ENCODE measurements around the gene NGEF. TPM values are rescaled to one million over a fixed set of nuclear protein-coding genes. Genes with fewer than 3 reads are reported as not detected.
A peak's percentile ranks its signal among the peaks of the same experiment; 100 is the strongest.

NGEF gene
- polyA plus RNA-seq, 1 of the 3 experiments (the other 2 are of a cell fraction) = 1.4 TPM

- no peaks in the 10 kb centered on the region for H3K9me3 ChIP-seq
- no peak overlapping the region for H3K9ac ChIP-seq
- H3K79me2 ChIP-seq (ENCODE audit: insufficient read depth) = no peaks in the 10 kb centered on the region
- no peak overlapping the region for H2AFZ ChIP-seq (ENCODE audit: low read depth)
- ChIA-PET POLR2A (no interaction called here), CTCF (no interaction called here)
- H3K4me2 ChIP-seq = no peak overlapping the region
- no peak for TF ChIP-seq MXI1 (IDR thresholded peaks at IDR 0.05; ENCODE audit: low read depth, low read length)
- peaks cover 33% of the 10 kb centered on the region for H3K27me3 ChIP-seq (ENCODE audit: insufficient read depth)
- H3K4me1 ChIP-seq (ENCODE audit: control insufficient read depth in 1 of 2, insufficient read depth in 2 of 2, low read depth in 1 of 2, low read length in 1 of 2) = no peaks in the 10 kb centered on the region; a peak in 1 of 4 replicates
- no peak for DNase-seq
- 82% methylated on average over 8 of the region's 9 CpGs for WGBS (ENCODE audit: low lambda C conversion rate)
- H3F3A ChIP-seq (replicated peaks; ENCODE audit: insufficient read depth) = no peaks in the 10 kb centered on the region
- H3K9me2 ChIP-seq = no peaks in the 10 kb centered on the region
- H3K36me3 ChIP-seq (replicated peaks in 1 of 2; ENCODE audit: control insufficient read depth in 1 of 2, insufficient read depth in 2 of 2, low read length in 1 of 2) = no peaks in the 10 kb centered on the region
- H3K27ac ChIP-seq (ENCODE audit: low read depth in 2 of 2, low read length in 1 of 2) = no peak overlapping the region
- H4K20me1 ChIP-seq (ENCODE audit: insufficient read depth) = no peaks in the 10 kb centered on the region
- no peak overlapping the region for H3K4me3 ChIP-seq (ENCODE audit: low read depth in 2 of 2, low read length in 1 of 2)
These were observed 83.6 kb downstream of the NGEF start for GRCh38 chr2:232929303-232930058.

- DNase-seq = no peak
- Histone ChIP-seq H3F3A (replicated peaks; ENCODE audit: insufficient read depth) (no peaks in the 10 kb centered on the region), H3K9me3 (no peaks in the 10 kb centered on the region), H3K27ac (ENCODE audit: low read depth in 2 of 2, low read length in 1 of 2) (no peak overlapping the region), H3K4me2 (no peak overlapping the region), H4K20me1 (ENCODE audit: insufficient read depth) (no peaks in the 10 kb centered on the region), H3K9me2 (no peaks in the 10 kb centered on the region), H3K9ac (no peak overlapping the region), H2AFZ (ENCODE audit: low read depth) (no peak overlapping the region), H3K4me3 (ENCODE audit: low read depth in 2 of 2, low read length in 1 of 2) (0 out of 4 replicates have a peak overlapping the region, but pooled peaks of 1 of the 2 experiments have one; percentile 34), H3K4me1 (ENCODE audit: control insufficient read depth in 1 of 2, insufficient read depth in 2 of 2, low read depth in 1 of 2, low read length in 1 of 2) (no peaks in the 10 kb centered on the region; a peak in 1 of 4 replicates), H3K36me3 (replicated peaks in 1 of 2; ENCODE audit: control insufficient read depth in 1 of 2, insufficient read depth in 2 of 2, low read length in 1 of 2) (no peaks in the 10 kb centered on the region), H3K27me3 (ENCODE audit: insufficient read depth) (peaks cover 33% of the 10 kb centered on the region), H3K79me2 (ENCODE audit: insufficient read depth) (no peaks in the 10 kb centered on the region)
- whole genome bisulfite sequencing (ENCODE audit: low lambda C conversion rate) = 94% methylated on average over 35 of the region's 56 CpGs
- TF ChIP-seq TCF12 (IDR thresholded peaks at IDR 0.05) (no peak), EZH2phosphoT487 (IDR thresholded peaks at IDR 0.05; ENCODE audit: borderline replicate concordance, low read depth) (no peak), CHD2 (IDR thresholded peaks at IDR 0.05; ENCODE audit: low read length, partially characterized antibody) (no peak), ZBTB33 (IDR thresholded peaks at IDR 0.05; ENCODE audit: borderline replicate concordance, low read depth) (no peak), FOXJ3 (CRISPR knock-in tag; IDR thresholded peaks at IDR 0.05) (no peak), FOXM1 (IDR thresholded peaks at IDR 0.05; ENCODE audit: low read depth) (no peak), RCOR1 (IDR thresholded peaks at IDR 0.05; ENCODE audit: low read length) (no peak), GABPA (IDR thresholded peaks at IDR 0.05; ENCODE audit: low read depth) (no peak), JUND (IDR thresholded peaks at IDR 0.05) (no peak), TAF1 (IDR thresholded peaks at IDR 0.05; ENCODE audit: borderline replicate concordance, low read depth, low read length) (no peak), YY1 (IDR thresholded peaks at IDR 0.05; ENCODE audit: low read depth) (no peak), MAX (IDR thresholded peaks at IDR 0.05; ENCODE audit: low read depth) (no peak), USF2 (IDR thresholded peaks at IDR 0.05; ENCODE audit: borderline replicate concordance, low read depth, low read length) (no peak), MEF2A (IDR thresholded peaks at IDR 0.05; ENCODE audit: borderline replicate concordance, low read depth) (no peak), USF1 (IDR thresholded peaks at IDR 0.05; ENCODE audit: borderline replicate concordance, low read depth) (no peak), FOSL2 (IDR thresholded peaks at IDR 0.05; ENCODE audit: borderline replicate concordance, low read depth) (no peak), GATA2 (CRISPR knock-in tag; IDR thresholded peaks at IDR 0.05) (no peak)
- POLR2A ChIA-PET = no interaction called here
- CTCF ChIA-PET = interaction anchor here (0.7 to 1.4 kb wide), 3 partner anchors 11 to 100 kb away, joined by 3 to 4 read pairs (median 3); no protein-coding TSS in a partner anchor
These were observed 84.3 kb downstream of the NGEF start for GRCh38 chr2:232928551-232929302.
